CD4-positive, alpha-beta T cell treated with Interferon gamma for 1 hour (primary cell): Measurements from ENCODE around the gene POU2AF1.
"Not testable (repeated sequence)": the region's sequence is repeated elsewhere in the genome, so short reads cannot be mapped to it uniquely, and the experiment has no call there.

ENCODE experiments used
- DNase-seq: peaks from one replicate; pipeline ENCODE4 v3.0.0-alpha.2; 2020

POU2AF1 gene

DNA sequence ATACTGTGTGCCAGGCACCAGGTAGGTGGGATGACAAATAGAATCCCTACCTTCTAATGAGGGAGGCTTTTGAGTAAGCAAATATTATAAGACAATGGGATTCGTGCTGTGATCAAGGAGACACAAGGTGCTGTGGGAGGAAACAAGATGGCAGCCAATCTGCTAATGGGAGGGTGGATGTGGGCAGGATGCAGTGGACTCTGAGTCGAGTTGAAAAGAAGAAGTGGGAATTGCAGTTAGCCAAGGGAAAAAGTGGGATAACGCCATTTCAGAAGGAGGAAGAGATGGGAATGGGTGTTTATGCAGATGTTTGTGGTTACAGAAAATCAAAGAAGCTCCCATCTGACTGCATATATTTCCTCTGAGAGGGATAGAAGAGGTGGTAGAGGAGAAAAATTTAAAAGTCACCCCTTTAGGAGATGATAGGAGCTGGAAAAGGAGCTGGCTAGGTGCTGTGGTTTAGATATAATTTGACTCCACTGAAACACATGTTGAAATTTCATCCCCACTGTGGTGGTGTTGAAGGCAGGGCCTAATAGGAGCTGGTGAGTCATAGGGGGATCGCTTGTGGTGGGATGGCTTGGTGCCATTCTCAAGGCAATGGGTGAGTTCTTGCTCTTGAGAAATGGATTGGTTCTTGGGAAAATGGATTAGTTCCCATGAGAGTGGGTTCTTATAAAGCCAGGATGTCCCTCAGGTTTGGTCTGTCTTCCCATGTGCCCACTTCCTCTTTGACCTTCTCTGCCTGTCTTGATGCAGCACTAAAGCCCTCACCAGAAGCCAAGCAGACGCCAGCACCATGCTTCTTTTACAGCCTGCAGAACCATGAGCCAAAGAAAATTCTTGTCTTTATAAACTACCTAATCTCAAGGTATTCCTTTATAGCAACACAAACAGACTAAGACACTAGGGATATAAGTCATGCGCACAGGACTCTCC lies 30.0 kb upstream of the POU2AF1 start:
- no peak for DNase-seq

DNA sequence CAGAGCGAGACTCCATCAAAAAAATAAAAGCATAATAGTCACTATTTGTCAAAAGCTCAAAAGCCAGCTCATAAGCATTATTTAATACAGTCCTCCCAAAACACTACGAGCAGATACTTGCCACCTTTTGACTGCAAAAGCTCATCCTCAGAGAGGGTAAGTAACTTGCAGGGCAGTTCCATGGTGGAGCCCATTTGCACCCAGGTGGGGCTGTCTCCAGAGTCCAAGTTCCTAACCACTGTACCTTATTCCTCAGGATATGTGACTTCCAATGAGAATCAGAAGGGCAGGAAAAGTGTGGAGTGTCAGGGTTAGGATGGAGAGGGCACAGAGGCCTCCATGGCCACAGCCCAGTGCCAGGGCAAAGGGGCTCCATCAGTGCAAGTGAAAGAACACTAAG lies 28.6 kb upstream of the POU2AF1 start:
- no peak for DNase-seq

DNA sequence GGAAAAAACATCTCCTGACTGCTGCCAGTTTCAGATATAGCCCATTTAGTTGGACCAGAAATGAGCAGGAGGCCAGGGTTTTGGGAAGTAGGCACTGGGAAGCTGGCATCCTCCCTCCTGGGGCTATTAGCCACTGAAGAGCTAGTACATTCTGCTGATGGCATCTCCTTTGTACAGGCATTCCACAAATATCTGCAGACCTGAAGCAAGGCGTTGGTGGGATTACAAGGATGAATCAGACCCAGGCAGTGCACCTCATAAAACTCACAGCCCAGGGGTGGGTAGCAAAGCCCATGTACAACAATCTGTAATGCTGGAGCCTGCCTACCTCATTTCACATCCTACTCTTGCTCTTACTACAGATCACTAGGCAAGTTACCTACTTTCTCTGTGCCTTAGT lies 27.5 kb upstream of the POU2AF1 start:
- DNase-seq = no peak

DNA sequence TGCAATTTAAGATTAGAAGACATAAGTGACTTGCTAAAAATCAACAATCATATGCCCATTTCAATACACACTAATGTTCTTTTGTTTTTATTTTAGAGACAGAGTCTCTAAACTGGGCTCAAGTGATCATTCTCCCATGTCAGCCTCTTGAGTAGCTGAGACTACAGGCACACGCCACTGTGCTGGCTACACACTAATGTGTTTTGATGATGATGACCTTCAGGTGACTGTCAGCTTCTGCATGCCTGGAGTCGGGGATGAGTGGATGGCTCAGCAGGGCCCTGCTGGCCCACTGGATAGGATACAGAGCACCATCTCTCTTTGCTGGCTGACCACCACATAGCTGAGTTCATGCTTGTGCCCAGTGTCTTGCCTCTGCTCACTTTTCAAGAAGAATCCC lies 27.0 kb upstream of the POU2AF1 start:
- no peak for DNase-seq

DNA sequence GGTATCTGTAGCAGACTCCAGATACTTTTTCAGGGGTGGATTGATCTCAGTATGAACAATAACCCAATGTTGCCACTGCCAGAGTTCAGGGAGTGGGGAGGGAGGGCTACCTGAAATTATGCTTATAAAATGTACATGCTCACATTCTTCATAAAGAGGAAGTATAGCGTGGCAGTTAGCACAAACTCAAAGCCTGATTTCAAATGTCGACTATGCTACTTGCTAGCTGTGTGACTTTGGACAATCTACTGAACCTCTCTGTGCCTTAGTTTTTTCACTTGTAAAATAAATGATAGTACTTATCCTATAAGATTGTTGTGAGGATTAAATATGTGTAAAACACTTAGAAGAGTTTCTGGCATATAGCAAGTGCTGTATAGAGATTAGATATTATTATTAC lies 26.5 kb upstream of the POU2AF1 start:
- DNase-seq = no peak

DNA sequence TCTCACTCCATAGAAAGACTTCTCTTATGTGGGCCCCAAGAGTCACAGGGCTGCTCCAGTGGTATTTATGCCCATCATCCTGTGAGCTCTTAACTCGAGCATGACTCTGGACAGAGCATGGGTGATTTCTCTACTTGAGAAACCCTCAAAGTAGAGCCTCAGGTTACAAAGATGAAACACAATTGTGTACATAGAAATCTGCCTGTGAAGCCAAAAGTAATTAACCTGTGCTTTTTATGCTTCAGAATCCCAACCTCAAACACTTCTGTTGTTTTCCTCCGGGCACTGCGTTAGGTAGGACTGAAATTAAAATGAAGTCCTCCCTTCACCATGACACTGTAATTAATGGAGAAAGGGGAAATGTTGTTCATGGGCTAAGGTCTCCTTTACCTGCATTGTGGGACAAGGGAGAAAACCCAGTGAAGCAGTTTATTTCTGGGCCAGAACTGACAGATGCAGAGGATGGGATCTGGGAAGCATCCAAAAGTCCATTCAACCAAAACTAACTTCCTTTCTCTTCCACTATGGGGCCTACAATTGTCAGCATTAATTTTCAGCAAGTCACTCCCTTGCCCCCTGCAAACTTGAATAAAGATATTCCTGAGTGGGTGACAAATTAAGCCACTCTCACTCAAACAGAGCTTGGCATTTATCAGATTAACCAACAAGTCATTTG lies 24.1 kb upstream of the POU2AF1 start:
- no peak for DNase-seq

DNA sequence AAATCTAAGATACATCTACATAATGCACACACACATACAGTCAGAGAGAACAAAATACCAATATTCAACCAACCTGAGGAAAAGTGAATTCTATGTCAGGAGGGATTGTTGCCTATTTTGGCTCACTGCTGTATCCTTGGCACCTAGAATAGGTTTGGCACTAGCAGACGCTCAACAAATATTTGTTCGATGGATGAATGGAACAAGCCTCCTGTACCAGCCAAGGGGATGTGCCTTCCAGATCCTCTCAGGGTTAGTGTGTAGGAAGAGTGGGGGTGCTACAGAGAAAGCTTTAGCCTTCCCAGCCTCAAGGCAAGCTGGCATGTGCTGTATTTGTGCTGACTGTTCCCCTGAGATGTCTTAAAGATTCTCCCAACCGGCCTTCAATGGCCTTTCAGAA lies 23.3 kb upstream of the POU2AF1 start:
- DNase-seq = no peak

DNA sequence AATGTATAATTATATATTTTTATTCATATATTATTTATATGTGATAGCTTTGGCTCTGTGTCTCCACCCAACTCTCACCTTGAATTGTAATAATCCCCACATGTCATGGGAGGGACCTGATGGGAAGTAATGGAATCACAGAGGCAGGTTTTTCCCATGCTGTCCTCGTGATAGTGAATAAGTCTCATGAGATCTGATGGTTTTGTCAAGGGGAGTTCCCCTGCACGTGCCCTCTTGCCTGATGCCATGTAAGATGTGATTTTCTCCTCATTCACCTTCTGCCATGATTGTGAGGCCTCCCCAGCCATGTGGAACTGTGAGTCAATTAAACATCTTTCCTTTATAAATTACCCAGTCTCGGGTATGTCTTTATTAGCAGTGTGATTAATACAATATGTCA lies 22.9 kb upstream of the POU2AF1 start:
- not testable (repeated sequence) for DNase-seq

DNA sequence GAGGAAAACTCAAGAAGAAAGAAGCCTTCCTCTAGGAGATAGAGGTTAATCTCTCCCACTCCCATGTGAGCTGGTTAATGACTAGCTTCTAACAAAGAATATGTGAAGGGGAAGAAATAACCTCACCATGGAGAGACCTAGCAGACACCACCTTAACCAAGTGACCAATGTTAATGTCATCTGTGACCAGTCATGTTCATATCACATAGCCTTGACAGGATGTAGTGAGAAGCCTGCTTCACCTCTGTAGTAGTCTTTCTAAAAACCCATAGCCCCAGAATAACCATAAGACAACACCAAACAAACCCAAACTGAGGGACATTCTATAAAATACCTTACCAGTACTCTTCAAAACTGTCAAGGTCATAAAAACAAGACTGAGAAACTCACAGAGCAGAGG lies 21.5 kb upstream of the POU2AF1 start:
- no peak for DNase-seq

DNA sequence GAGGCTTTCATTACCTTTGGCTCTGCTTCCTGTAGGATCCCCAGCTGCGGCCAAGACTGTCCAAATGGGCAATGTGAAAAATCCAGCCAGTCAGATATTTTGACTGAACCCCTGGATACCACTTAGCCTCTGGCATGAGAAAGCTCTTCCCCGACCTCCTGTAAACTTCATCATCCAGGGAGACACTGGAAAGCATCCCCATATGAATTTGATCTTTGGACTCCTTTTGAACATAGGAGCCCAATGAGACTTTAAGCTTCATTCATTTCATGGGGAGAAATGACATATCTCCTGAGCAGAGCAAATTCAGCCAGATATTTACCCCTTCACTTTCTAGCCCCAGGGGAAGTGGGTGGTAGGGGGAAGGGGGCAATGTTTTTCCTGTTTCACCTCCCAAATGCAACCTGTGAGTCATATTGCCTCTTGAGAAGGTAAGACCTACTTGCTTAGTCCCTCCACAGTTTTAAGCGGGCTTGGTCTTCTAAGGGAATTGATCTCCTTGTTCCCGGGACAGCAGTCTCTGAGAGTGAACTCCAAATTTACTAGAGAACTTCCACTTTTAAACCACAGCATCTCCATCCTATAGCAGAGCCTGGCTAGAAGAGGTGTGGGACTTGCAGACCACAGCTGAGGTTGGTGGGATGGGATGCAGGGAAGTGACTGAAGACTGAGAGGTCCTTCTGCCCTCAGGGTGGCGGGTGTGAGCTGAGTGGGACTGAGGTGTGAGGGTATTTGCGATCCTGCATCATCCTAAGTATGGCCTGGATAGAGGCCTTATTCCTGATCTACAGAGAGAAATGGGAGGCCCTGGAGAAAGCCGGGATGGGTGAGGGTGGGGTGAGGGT lies 20.3 kb upstream of the POU2AF1 start:
- DNase-seq = no peak

DNA sequence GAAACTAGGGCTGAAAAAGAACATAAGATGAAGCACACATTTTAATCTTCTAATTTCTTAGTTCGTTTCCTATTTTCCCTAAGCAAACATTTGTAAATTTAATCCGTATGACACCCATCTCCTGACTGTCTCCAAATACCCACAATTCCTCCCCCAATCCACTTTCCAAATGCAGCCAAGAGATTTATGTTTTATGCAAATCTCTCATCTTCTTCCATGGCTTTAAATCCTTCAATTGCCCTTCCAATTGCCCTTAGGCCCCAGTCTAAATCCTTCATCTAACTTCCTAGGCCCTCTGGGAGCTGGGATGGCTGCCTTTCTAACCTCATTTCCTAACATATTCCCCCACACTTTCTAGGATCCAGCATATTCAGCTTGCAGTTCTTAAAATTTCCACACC lies 18.0 kb upstream of the POU2AF1 start:
- no peak for DNase-seq

DNA sequence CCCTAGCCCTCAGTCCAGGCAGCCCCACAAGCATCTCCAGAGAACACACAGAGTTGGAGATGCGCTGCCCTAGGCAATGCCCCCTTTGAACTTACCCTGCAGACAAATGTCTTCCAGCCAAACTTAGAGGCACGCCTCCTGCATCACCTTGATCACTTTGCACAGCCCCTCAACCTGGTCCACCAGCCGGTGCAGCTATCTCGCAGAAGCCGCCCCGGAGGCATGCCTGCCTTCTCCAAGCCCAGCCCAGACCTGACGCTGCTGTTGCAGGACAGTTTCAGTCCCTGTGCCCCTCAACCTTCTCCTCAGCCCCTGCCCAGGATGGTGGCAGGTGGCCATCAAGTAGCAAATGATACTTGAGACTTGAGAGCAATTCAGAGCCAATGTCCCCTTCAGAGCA lies 16.7 kb upstream of the POU2AF1 start:
- DNase-seq = no peak

DNA sequence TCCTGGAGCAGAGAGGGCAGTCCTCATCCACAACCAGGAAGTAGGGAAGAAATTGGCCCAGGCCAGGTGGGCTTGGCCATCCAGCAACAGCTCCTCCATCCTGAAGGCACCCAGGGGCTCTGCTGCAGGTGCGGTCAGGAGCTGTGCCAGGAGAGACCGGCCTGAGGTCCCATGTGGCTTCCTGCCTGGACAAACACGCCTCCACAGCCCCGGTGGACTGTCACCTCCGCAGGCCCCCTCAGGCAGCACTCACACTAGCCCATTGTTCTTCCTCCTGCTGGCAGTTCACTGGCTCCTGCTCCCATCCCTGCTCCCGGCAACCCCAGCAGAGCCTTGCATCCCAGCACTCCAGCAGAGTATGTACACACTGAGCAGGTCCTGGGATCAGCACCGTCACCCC lies 16.0 kb upstream of the POU2AF1 start:
- DNase-seq = no peak

DNA sequence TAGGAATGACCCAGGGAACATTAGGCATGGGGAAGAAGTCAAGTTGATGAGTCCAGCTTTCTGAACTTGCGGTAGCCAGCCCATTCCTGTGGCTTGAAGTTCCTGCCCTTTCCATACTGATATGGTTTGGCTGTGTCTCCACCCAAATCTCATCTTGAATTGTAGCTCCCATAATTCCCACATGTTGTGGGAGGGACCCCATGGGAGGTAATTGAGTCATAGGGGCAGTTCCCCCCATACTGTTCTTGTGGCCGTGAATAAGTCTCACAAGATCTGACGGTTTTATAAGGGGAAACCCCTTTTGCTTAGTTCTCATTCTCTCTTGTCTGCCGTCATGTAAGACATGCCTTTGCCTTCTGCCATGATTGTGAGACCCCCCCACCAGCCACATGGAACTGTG lies 15.1 kb upstream of the POU2AF1 start:
- DNase-seq = not testable (repeated sequence)

DNA sequence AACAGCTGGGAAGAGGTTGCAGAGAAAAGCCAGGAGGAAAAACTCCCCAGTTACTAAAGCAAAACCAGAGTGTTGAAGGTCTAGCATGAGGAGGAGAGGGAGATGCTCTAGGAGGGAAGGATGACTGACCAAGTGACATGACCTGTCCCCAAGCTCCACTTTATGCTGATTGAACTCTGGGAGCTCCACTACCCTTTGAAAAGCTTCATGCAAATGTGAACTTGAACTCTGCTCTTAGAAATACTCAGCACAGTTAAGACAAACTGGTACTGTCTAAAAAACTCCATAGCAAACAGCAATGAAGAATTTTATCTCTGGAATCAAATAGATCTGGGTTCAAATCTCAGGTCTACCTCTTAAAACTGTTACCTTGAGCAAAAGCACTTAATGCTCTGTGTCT lies 14.5 kb upstream of the POU2AF1 start:
- no peak for DNase-seq

DNA sequence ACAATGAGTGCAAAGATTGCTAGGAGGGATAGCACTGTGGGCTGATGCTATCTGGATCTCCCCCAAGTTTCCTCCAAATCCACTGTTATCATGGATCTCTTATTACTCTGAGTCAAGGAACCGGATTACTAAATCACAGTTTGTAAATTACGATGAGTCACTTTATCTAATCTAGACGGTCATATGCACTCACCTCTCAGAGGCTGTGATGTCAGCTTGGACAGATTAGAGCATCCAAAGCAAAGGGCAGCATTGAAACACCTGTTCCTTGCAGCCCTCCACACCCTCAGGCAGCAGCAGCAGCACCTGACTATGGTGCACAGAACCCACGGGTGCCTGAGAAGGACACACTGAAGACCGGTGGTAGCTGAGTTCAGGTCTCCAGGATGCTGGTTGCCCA lies 14.0 kb upstream of the POU2AF1 start:
- no peak for DNase-seq

DNA sequence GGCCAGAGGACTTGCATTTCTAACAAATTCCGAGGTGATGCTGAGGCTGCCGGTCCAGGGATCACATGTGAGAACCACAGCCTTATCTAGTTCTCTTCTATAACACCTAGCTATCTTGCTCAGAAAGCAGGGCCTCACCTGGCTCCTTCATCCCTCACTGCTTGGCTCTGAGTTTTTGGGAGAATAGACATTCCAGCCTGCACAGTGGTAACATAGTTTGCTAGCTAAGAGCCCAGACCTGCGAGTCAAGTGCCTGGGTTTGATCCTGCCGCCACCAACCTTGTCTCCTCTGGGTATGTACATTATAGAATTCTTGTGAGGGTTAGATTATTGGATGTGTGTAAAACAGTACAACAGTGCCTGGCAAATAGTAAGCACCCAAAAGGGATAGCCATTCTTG lies 13.5 kb upstream of the POU2AF1 start:
- no peak for DNase-seq

DNA sequence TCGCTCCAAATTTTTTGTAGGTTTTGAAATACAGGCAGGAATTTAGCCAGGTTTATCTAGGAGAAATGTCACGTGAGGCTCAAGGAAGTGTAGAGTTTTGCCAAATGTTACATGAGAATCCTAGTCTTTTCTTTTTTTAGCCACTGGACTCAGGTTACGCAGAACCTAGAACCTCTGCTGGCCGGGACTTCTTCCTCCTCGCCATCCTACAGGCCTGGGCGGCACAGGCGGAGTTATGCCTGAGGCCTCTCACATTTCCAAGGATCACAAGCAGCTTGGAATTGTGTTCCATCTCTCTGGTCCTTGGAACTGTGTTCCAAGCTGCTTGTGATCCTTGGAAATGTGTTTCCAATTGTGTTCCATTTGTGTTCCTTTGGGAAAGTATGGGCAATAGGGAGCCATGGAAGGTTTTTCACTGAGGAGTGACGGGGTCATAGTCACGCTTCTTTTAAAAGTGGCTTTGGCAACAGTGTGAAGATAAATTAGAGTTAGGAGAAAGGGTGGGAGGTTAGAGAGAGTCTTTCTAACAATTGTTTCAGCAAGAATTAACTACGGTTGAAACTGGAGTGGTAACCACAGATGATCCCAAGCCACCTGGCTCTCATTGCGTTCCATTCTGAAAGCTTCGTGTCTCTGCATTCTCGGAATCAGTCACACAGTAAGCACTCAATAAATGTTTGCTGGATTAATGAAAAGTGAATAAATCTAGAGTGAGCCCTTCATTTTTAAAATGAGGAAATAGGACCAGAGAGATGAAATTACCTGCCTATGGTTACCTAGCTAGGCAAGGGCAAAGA lies 12.5 kb upstream of the POU2AF1 start:
- DNase-seq = no peak

DNA sequence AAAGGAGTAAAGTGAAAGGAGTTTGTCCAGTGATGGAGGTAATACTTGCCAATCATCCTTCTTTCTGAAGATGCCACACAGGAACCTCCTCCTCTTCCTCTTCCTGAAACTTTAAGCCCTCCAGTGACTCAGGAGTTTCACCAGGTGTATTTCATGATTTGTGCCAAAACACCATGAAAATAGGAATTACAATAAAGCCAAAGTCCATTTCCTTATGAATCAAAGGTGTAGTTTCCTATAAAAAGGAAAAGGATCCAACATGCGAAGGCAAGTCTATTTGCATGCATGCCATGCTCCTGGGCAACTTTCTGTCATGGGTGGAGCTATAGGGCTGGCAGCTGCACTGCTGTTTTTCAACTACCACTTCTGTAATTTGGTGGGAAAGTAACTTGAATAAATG lies 9.8 kb upstream of the POU2AF1 start:
- DNase-seq = no peak

DNA sequence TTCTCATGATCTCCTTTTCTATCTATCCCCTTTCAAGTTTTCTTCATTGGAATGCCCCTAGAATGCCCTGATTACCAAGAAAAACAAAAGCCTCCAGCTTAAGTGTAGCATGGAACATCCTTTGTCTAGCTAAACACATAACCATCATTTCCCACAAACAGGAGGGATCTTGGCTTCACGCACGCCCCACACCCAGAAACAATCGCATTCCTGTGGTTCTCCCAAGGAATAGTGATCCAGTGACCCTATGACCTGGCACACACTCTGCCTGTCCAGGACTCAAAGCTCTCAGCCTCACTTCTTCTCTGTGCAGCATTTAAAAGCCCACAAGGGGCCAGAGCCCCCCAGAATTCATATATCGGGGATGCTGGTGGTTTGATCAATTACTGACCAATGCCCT lies 9.3 kb upstream of the POU2AF1 start:
- DNase-seq = no peak

DNA sequence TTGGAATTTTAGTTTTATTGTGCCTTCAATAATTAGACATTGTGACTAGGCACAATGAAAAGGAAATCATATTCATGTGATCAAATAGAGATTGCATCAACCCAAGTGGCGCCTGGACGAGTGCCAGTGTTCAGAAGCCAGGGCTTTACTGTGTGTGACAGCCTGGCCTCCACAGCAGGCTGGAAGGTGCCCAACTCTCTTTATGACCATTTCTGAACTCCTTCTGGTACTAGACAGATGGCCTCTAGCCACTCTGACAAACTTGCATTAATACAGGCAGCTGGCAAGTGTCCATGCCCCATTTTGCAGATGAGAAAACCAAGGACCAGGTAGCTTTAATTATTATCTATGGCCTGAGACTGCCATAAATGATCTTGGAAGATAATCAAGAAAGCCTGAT lies 8.3 kb upstream of the POU2AF1 start:
- no peak for DNase-seq

DNA sequence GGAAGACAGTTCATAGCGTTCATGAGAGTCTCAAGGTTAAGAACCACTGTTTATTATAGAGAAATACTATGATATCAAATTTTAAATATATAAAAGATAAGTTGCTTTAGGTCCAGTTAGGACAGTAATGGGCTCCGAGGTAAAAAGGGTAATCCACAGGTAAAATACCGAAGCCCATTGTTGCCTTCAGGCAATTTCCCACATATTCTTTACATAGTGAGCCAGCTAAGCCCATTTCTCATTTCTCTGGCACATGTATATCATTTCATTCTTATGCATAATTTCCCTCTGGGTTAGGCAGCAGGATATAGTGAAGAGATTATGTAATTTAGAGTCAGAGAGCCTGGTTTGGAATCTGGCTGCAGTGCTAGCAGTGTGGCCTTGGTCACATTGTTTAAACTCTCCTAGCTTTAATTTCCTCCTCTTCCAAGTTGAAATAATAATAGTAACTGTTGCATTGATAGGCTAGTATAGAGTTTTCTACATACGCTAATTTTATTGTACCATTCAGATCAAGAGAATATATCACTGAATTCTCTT lies 7.6 kb upstream of the POU2AF1 start:
- no peak for DNase-seq
